Kidney (tissue), 14 donors: ENCODE results near the gene NAA16. TPM values are rescaled to one million over a fixed set of nuclear protein-coding genes. Genes with fewer than 3 reads are reported as not detected.

Experiments
- DNase-seq, 5 donors: peaks; one replicate each; pipeline ENCODE4 v3.0.0-alpha.2; 2013 to 2020
- FAIRE-seq: peaks from 2 replicates; lab custom pipeline; 2012; peaks lifted over from hg19 to GRCh38; lab: Jason Lieb, UNC
- H3K27ac ChIP-seq, 2 donors: one replicate each; pipeline ENCODE4 v1.7.0; 2013; ENCODE audit warnings: low read depth in 2 of 2, low read length in 2 of 2, inconsistent platforms in 1 of 2
- H3K27me3 ChIP-seq: one replicate; pipeline ENCODE4 v1.7.1; 2013; ENCODE audit warnings: low read length, inconsistent platforms; ENCODE audit not compliant: control insufficient read depth, insufficient read depth
- H3K36me3 ChIP-seq, 3 donors: one replicate each; pipeline versions ENCODE4 v1.7.0 to v1.7.1; 2013; ENCODE audit warnings: low read length in 3 of 3, control low read depth in 1 of 3, inconsistent platforms in 1 of 3; ENCODE audit not compliant: insufficient read depth in 3 of 3, control insufficient read depth in 2 of 3
- H3K4me1 ChIP-seq, 3 donors: one replicate each; pipeline versions ENCODE4 v1.7.0 to v1.7.1; 2013; ENCODE audit warnings: low read length in 3 of 3, inconsistent platforms in 1 of 3, low read depth in 1 of 3; ENCODE audit not compliant: control insufficient read depth in 2 of 3, insufficient read depth in 2 of 3
- H3K4me3 ChIP-seq, 3 donors: one replicate each; pipeline versions ENCODE4 v1.7.0 to v1.8.1; 2013; ENCODE audit warnings: low read length in 3 of 3, control low read depth in 1 of 3, inconsistent platforms in 1 of 3
- H3K9ac ChIP-seq, 3 donors: one replicate each; pipeline versions ENCODE4 v1.7.0 to v1.7.1; 2013; ENCODE audit warnings: low read length in 3 of 3, control low read depth in 1 of 3, inconsistent platforms in 1 of 3
- H3K9me3 ChIP-seq, 3 donors: one replicate each; pipeline versions ENCODE4 v1.7.0 to v1.7.1; 2013; ENCODE audit warnings: low read length in 3 of 3, control low read depth in 1 of 3, inconsistent platforms in 1 of 3; ENCODE audit not compliant: control insufficient read depth in 2 of 3, insufficient read depth in 1 of 3
- intact Hi-C: fragments of 100-400 bp; cut with DNase I; formaldehyde crosslinking; loops from one replicate; pipeline ENCODE4 v1.11.1; 2022
- polyA plus RNA-seq: library from polyadenylated mRNA; stranded (reverse); fragments of 350-450 nt; fragmentation: Illumina TruSeq; extraction: RNeasy Lipid Tissue Mini Kit (QIAGEN cat#74804); gene quantifications from one replicate; pipeline ENCODE4 v1.2.3, GENCODE V29; 2014; ENCODE audit warnings: low read depth, low replicate concordance; ENCODE audit not compliant: insufficient read depth
- total RNA-seq: library from RNA; stranded (reverse); fragmentation: NEBNext Ultra II Directional; extraction: Animal tissue kit (Norgen Biotek cat#: 25700); gene quantifications from one replicate; pipeline ENCODE4 v1.2.1, GENCODE V29; 2021
- TF ChIP-seq, protein P1 (sequence below): IDR thresholded peaks from 3 replicates; pipeline ENCODE4 v1.5.1; 2012; ENCODE audit warnings: mild to moderate bottlenecking, moderate library complexity, borderline replicate concordance; ENCODE audit not compliant: insufficient read depth; ENCODE audit errors: extremely low read depth
- donor health status: control.
- donor health status: control.
- donor health status: control.
- donor health status: control.
- donor health status: control.
- donor health status: DM: yes; HTN: yes; CAD: no.
- donor health status: Normal renal cell carcinoma (clear cell type).

The NAA16 gene
- total and polyA plus RNA-seq, 2 donors from 2014 or later = 6.4 to 22.3 TPM

DNA sequence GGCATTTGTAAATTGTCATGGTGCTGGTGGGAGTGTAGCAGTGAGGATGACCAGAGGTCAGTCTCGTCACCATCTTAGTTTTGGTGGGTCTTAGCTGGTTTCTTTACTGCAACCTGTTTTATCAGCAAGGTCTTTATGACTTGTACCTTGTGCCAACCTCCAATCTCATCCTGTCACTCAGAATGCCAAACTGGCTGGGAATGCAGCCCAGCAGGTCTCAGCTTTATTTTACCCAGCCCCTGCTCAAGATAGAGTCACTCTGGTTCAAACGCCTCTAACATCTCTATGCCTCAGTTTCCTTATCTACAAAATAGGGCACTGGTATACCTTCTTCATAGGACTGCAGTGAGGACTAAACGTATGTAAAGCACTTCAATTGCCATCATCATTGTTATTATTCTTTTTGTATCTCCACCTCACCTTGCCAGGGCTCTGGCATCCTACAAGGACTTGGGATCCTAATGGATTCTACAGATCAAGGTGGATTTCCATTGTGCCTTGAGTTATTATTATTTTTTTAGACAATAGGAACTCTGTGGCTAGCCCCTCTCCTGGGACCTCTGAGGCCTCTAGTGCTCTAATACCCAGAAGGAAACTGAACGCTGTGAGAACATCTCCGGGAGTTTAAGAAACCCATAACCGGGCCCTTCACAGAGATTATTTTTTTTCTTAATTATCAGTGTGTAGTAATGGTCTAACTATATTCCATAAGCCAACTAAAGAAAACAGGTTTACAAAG is 77.2 kb downstream of the NAA16 start:
- TF ChIP-seq, protein P1, sequence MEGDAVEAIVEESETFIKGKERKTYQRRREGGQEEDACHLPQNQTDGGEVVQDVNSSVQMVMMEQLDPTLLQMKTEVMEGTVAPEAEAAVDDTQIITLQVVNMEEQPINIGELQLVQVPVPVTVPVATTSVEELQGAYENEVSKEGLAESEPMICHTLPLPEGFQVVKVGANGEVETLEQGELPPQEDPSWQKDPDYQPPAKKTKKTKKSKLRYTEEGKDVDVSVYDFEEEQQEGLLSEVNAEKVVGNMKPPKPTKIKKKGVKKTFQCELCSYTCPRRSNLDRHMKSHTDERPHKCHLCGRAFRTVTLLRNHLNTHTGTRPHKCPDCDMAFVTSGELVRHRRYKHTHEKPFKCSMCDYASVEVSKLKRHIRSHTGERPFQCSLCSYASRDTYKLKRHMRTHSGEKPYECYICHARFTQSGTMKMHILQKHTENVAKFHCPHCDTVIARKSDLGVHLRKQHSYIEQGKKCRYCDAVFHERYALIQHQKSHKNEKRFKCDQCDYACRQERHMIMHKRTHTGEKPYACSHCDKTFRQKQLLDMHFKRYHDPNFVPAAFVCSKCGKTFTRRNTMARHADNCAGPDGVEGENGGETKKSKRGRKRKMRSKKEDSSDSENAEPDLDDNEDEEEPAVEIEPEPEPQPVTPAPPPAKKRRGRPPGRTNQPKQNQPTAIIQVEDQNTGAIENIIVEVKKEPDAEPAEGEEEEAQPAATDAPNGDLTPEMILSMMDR = no peak
- Histone ChIP-seq H3K9me3 (no peaks in the 10 kb centered on the region), H3K4me1 (no peaks in the 10 kb centered on the region), H3K27me3 (no peaks in the 10 kb centered on the region), H3K9ac (no peak overlapping the region), H3K36me3 (no peaks in the 10 kb centered on the region), H3K27ac (no peak overlapping the region), H3K4me3 (no peak overlapping the region)
- intact Hi-C loops = loop anchor here (10.0 kb wide), 1 partner anchor 266 kb away; no protein-coding TSS in a partner anchor
- no peak for FAIRE-seq
- no peak for DNase-seq

DNA sequence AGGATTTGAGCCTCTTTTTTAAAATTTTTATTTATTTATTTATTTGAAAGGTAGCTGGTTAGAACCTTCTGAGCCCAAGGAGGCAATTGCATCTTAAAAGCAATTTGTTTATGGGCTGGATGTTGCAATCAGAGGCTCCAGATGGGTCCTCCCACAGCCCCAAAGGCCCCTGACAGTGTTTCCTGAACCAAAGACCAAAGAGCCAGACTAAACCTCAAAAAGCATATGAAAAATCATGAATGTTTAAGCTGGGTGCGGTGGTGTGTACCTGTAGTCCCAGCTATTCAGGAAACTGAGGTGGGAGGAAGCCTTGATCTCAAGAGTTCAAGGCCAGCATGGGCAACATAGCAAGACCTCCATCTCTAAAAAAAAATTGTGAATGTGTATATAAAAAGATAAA is 78.5 kb downstream of the NAA16 start:
- Histone ChIP-seq H3K4me3 (no peak overlapping the region), H3K27ac (no peak overlapping the region), H3K36me3 (no peaks in the 10 kb centered on the region), H3K4me1 (no peaks in the 10 kb centered on the region), H3K9me3 (no peaks in the 10 kb centered on the region), H3K27me3 (no peaks in the 10 kb centered on the region), H3K9ac (no peak overlapping the region)
- intact Hi-C loops = loop anchor here (10.0 kb wide), 1 partner anchor 265 kb away; no protein-coding TSS in a partner anchor
- TF ChIP-seq, protein P1 = no peak
- no peak for FAIRE-seq
- no peak for DNase-seq

DNA sequence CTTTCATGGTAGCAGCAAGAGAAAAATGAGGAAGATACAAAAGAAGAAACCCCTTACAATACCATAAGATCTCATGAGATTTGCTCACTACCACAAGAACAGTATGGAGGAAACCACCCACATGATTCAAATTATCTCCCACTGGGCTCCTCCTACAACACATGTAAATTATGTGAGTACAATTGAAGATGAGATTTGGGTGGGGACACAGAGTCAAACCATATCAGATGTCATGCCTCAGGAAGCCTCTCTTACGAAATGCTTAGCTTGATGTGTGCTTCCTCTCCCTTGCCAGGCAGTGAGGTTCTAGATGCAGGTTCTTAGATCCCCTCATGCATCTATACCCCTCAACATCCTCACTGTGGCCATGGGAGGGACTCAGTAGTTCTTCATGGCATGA is 83.1 kb downstream of the NAA16 start:
- Histone ChIP-seq H3K9me3 (no peaks in the 10 kb centered on the region), H3K4me1 (no peaks in the 10 kb centered on the region), H3K27ac (no peak overlapping the region), H3K36me3 (no peaks in the 10 kb centered on the region), H3K9ac (no peak overlapping the region), H3K4me3 (no peak overlapping the region), H3K27me3 (no peaks in the 10 kb centered on the region)
- intact Hi-C loops = no loop called here
- FAIRE-seq = no peak
- TF ChIP-seq, protein P1 = no peak
- no peak for DNase-seq
